Kidney (tissue), 14 donors: ENCODE measurements around the gene ASTN1. TPM values are rescaled to one million over a fixed set of nuclear protein-coding genes. Genes with fewer than 3 reads are reported as not detected.
A peak's percentile ranks its signal among the peaks of the same experiment; 100 is the strongest.

Experiments
- DNase-seq, 5 donors: peaks; one replicate each; pipeline ENCODE4 v3.0.0-alpha.2; 2013 to 2020
- FAIRE-seq: peaks from 2 replicates; lab custom pipeline; 2012; peaks lifted over from hg19 to GRCh38; lab: Jason Lieb, UNC
- H3K27ac ChIP-seq, 2 donors: one replicate each; pipeline ENCODE4 v1.7.0; 2013; ENCODE audit warnings: low read depth in 2 of 2, low read length in 2 of 2, inconsistent platforms in 1 of 2
- H3K27me3 ChIP-seq: one replicate; pipeline ENCODE4 v1.7.1; 2013; ENCODE audit warnings: low read length, inconsistent platforms; ENCODE audit not compliant: control insufficient read depth, insufficient read depth
- H3K36me3 ChIP-seq, 3 donors: one replicate each; pipeline versions ENCODE4 v1.7.0 to v1.7.1; 2013; ENCODE audit warnings: low read length in 3 of 3, control low read depth in 1 of 3, inconsistent platforms in 1 of 3; ENCODE audit not compliant: insufficient read depth in 3 of 3, control insufficient read depth in 2 of 3
- H3K4me1 ChIP-seq, 3 donors: one replicate each; pipeline versions ENCODE4 v1.7.0 to v1.7.1; 2013; ENCODE audit warnings: low read length in 3 of 3, inconsistent platforms in 1 of 3, low read depth in 1 of 3; ENCODE audit not compliant: control insufficient read depth in 2 of 3, insufficient read depth in 2 of 3
- H3K4me3 ChIP-seq, 3 donors: one replicate each; pipeline versions ENCODE4 v1.7.0 to v1.8.1; 2013; ENCODE audit warnings: low read length in 3 of 3, control low read depth in 1 of 3, inconsistent platforms in 1 of 3
- H3K9ac ChIP-seq, 3 donors: one replicate each; pipeline versions ENCODE4 v1.7.0 to v1.7.1; 2013; ENCODE audit warnings: low read length in 3 of 3, control low read depth in 1 of 3, inconsistent platforms in 1 of 3
- H3K9me3 ChIP-seq, 3 donors: one replicate each; pipeline versions ENCODE4 v1.7.0 to v1.7.1; 2013; ENCODE audit warnings: low read length in 3 of 3, control low read depth in 1 of 3, inconsistent platforms in 1 of 3; ENCODE audit not compliant: control insufficient read depth in 2 of 3, insufficient read depth in 1 of 3
- intact Hi-C: fragments of 100-400 bp; cut with DNase I; formaldehyde crosslinking; loops from one replicate; pipeline ENCODE4 v1.11.1; 2022
- polyA plus RNA-seq: library from polyadenylated mRNA; stranded (reverse); fragments of 350-450 nt; fragmentation: Illumina TruSeq; extraction: RNeasy Lipid Tissue Mini Kit (QIAGEN cat#74804); gene quantifications from one replicate; pipeline ENCODE4 v1.2.3, GENCODE V29; 2014; ENCODE audit warnings: low read depth, low replicate concordance; ENCODE audit not compliant: insufficient read depth
- total RNA-seq: library from RNA; stranded (reverse); fragmentation: NEBNext Ultra II Directional; extraction: Animal tissue kit (Norgen Biotek cat#: 25700); gene quantifications from one replicate; pipeline ENCODE4 v1.2.1, GENCODE V29; 2021
- TF ChIP-seq, protein P1 (sequence below): IDR thresholded peaks from 3 replicates; pipeline ENCODE4 v1.5.1; 2012; ENCODE audit warnings: mild to moderate bottlenecking, moderate library complexity, borderline replicate concordance; ENCODE audit not compliant: insufficient read depth; ENCODE audit errors: extremely low read depth
- donor health status: control.
- donor health status: control.
- donor health status: control.
- donor health status: control.
- donor health status: control.
- donor health status: DM: yes; HTN: yes; CAD: no.
- donor health status: Normal renal cell carcinoma (clear cell type).

ASTN1 gene
- total and polyA plus RNA-seq, 2 donors from 2014 or later: 0.19 to 0.25 TPM

DNA sequence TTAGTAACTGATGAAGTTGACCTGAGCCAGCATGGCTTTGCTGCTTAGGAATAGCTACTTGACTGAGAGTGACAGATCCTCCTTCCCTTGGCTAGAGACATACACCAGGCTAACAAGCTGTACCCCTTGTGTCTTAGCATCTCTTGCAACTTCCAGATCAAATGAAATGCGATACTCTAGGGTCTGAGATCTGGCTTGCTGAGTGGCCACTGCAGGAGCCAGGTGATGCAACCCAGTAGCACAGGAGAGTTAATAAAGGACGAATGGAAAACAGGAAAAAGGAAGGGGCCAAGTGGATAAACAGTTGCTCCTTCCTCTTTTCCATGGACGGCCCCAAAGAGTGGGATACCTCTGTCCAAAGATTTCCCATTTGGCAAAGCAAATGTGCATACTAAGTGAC lies 38.2 kb downstream of the ASTN1 start:
- Histone ChIP-seq H3K4me3 (no peak overlapping the region), H3K27ac (no peak overlapping the region), H3K36me3 (no peaks in the 10 kb centered on the region), H3K27me3 (no peaks in the 10 kb centered on the region), H3K9me3 (no peaks in the 10 kb centered on the region), H3K9ac (no peak overlapping the region), H3K4me1 (no peaks in the 10 kb centered on the region)
- intact Hi-C loops: no loop called here
- no peak for FAIRE-seq
- TF ChIP-seq, protein P1, sequence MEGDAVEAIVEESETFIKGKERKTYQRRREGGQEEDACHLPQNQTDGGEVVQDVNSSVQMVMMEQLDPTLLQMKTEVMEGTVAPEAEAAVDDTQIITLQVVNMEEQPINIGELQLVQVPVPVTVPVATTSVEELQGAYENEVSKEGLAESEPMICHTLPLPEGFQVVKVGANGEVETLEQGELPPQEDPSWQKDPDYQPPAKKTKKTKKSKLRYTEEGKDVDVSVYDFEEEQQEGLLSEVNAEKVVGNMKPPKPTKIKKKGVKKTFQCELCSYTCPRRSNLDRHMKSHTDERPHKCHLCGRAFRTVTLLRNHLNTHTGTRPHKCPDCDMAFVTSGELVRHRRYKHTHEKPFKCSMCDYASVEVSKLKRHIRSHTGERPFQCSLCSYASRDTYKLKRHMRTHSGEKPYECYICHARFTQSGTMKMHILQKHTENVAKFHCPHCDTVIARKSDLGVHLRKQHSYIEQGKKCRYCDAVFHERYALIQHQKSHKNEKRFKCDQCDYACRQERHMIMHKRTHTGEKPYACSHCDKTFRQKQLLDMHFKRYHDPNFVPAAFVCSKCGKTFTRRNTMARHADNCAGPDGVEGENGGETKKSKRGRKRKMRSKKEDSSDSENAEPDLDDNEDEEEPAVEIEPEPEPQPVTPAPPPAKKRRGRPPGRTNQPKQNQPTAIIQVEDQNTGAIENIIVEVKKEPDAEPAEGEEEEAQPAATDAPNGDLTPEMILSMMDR: no peak
- no peak for DNase-seq

DNA sequence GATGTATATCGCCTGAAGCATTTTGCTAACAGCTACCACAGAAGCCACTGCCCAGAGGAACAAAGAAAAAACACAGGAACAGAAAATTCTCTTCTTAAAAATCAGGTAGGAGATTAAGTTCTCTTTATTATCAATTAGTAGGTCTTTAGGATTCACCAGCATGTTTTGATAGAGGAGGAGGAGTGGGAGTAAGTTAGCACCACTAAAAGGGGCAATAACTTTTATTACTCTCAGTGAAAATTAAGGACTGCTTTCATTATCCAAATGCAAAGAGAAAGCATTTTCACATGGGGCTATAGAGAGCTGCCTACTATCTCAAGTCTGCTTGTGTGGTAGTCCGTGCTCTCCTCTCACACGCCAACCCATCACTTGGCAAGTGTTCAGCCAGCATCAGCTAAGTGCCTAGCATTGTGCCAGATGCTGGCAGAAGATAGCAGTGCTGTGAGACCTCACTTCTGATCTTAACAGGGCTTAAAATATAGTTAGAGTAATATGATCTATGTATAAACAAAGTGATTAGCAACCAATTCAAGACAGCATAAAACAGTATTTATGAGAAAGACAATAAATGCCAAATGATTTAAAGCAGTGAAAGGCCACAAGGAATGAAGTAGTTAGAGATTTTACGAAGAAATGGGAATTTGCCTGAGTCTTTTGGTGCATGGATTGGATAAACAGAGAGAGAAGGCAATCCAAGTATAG lies 39.8 kb downstream of the ASTN1 start:
- H3K4me1 ChIP-seq: no peaks in the 10 kb centered on the region
- intact Hi-C loops: no loop called here
- H3K27ac ChIP-seq: no peak overlapping the region
- no peaks in the 10 kb centered on the region for H3K27me3 ChIP-seq
- no peaks in the 10 kb centered on the region for H3K36me3 ChIP-seq
- H3K9me3 ChIP-seq: no peaks in the 10 kb centered on the region
- DNase-seq (peak in 3 of 5 donors; percentile 13 to 64 (median 39)), FAIRE-seq (no peak)
- TF ChIP-seq, protein P1: no peak
- no peak overlapping the region for H3K4me3 ChIP-seq
- H3K9ac ChIP-seq: no peak overlapping the region

DNA sequence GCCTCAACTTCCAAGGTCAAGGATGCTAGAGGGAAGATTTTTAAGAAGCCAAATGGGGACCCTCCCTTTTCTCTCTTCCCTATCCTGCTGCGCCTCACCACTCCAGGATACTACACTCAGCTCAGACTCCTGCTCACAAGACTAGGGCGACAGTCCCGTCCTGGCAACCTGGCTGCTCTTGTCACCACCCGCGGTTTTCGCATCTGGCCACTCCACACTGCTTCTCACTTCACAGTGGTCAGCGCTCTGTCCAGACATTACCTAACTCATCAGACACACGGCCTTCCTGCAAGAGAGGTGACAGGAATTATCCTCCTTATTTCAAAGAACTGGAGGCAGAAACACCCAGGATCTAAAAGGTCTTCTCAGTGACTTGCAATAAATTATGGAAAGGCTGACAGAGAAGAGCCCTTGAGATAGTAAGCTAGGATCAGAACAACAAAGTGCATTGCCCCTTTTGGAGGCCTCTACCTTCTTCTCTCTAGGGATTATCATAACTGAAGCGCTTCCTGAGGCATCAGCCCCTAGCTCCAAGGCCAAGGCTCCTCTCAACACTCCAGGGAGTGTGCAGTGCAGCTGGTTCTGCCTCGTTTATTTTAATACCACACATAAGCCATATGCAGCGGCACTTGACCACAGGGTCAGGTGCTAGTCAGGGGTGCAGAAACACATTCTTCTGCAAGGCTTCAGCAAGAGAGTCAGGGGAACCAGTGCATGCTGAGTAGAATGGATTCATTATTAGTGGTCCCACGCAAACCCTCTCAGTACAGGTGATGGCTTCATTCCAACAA lies 41.9 kb downstream of the ASTN1 start:
- FAIRE-seq (no peak), DNase-seq (peak in 4 of 5 donors; percentile 62 to 85 (median 74))
- no peaks in the 10 kb centered on the region for H3K9me3 ChIP-seq
- no peaks in the 10 kb centered on the region for H3K36me3 ChIP-seq
- no peak overlapping the region for H3K27ac ChIP-seq
- H3K4me1 ChIP-seq: no peaks in the 10 kb centered on the region
- no peaks in the 10 kb centered on the region for H3K27me3 ChIP-seq
- no peak overlapping the region for H3K9ac ChIP-seq
- no peak overlapping the region for H3K4me3 ChIP-seq
- TF ChIP-seq, protein P1: no peak
- intact Hi-C loops: no loop called here
